A673 (cell line): Measurements from ENCODE around the gene CDYL.

Experiments used
- EZH2 ChIP-seq: fragments of 200-600 bp; sonication (generic); IDR thresholded peaks from 2 replicates; pipeline ENCODE4 v1.6.1; 2017; ENCODE audit warnings: borderline replicate concordance, low read depth, mild to moderate bottlenecking, mixed read lengths, antibody characterized with exemption, low read length; ENCODE audit not compliant: poor library complexity, severe bottlenecking
- TF ChIP-seq, protein P1 (sequence below): fragments of 300-800, 200-600 bp; sonication (generic); conservative IDR thresholded peaks from 2 replicates; pipeline ENCODE4 v1.5.1; 2017; ENCODE audit warnings: low read depth, mild to moderate bottlenecking, antibody characterized with exemption, low read length, moderate library complexity, mixed read lengths

DNA sequence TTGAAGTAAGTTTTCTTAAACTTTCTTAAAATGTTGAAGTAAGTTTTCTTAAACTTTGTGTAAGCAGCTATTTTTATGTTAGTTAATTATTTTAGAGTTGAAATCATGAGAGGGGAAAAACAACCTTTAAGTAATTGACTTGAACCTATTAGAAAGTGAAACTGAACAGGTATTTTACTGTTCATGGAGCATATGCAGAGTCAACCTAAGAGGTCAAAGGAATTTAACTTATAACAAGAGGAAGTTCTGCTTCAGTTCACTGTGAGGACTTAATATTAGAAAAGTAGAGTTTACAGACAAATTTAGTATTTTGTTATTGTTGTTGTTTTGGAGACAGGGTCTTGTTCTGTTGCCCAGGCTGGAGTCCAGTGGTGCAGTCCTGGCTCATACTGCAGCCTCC lies 38.0 kb downstream of the CDYL start:
- TF ChIP-seq, protein P1, sequence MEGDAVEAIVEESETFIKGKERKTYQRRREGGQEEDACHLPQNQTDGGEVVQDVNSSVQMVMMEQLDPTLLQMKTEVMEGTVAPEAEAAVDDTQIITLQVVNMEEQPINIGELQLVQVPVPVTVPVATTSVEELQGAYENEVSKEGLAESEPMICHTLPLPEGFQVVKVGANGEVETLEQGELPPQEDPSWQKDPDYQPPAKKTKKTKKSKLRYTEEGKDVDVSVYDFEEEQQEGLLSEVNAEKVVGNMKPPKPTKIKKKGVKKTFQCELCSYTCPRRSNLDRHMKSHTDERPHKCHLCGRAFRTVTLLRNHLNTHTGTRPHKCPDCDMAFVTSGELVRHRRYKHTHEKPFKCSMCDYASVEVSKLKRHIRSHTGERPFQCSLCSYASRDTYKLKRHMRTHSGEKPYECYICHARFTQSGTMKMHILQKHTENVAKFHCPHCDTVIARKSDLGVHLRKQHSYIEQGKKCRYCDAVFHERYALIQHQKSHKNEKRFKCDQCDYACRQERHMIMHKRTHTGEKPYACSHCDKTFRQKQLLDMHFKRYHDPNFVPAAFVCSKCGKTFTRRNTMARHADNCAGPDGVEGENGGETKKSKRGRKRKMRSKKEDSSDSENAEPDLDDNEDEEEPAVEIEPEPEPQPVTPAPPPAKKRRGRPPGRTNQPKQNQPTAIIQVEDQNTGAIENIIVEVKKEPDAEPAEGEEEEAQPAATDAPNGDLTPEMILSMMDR = no peak
- no peak for TF ChIP-seq EZH2
